Astrocyte of the spinal cord (primary cell): ENCODE measurements around the gene MON2.
A peak's percentile ranks its signal among the peaks of the same experiment; 100 is the strongest.
"Not testable (repeated sequence)": the region's sequence is repeated elsewhere in the genome, so short reads cannot be mapped to it uniquely, and the experiment has no call there.

Experiments used
- DNase-seq: peaks from one replicate; pipeline ENCODE4 v3.0.0; 2011; ENCODE audit warnings: low read depth, low spot score
- H3K4me3 ChIP-seq: 2 replicates; pipeline ENCODE4 v1.5.1; 2011; ENCODE audit warnings: low read depth, mild to moderate bottlenecking, low read length, moderate library complexity
- CTCF ChIP-seq: IDR thresholded peaks from 2 replicates; pipeline ENCODE4 v1.5.1; 2012; ENCODE audit warnings: low read depth, mild to moderate bottlenecking, low read length, inconsistent platforms
- in situ Hi-C: cut with HindIII; loops from 2 replicates; pipeline ENCODE4 v1.10.0; 2017; ENCODE audit warnings: low sequenced_read_pairs

The MON2 gene

GRCh38 chr12:62552906-62553556 lies 86.4 kb downstream of the MON2 start:
- TF ChIP-seq CTCF = no peak
- H3K4me3 ChIP-seq = no peak overlapping the region
- in situ Hi-C loops = no loop called here
- no peak for DNase-seq

- in situ Hi-C loops, H3K4me3 ChIP-seq, DNase-seq: not testable (repeated sequence)
These were observed 92.7 kb downstream of the MON2 start for GRCh38 chr12:62559366-62559765.

GRCh38 chr12:62562846-62563245 lies 96.2 kb downstream of the MON2 start:
- no peak for TF ChIP-seq CTCF
- in situ Hi-C loops = no loop called here
- peak; percentile 21 for DNase-seq
- H3K4me3 ChIP-seq = no peak overlapping the region

GRCh38 chr12:62575036-62575435 lies 108.4 kb downstream of the MON2 start:
- DNase-seq = no peak
- no peak for TF ChIP-seq CTCF
- no peak overlapping the region for H3K4me3 ChIP-seq
- in situ Hi-C loops = no loop called here

GRCh38 chr12:62576503-62576902 lies 109.9 kb downstream of the MON2 start:
- TF ChIP-seq CTCF = no peak
- no peak overlapping the region for H3K4me3 ChIP-seq
- no peak for DNase-seq
- in situ Hi-C loops = no loop called here

- no peak overlapping the region for H3K4me3 ChIP-seq
- no peak for TF ChIP-seq CTCF
- no peak for DNase-seq
- in situ Hi-C loops = no loop called here
These were observed 112.1 kb downstream of the MON2 start for GRCh38 chr12:62578726-62579125.

GRCh38 chr12:62581288-62582064 lies 114.8 kb downstream of the MON2 start:
- no peak overlapping the region for H3K4me3 ChIP-seq
- peak; percentile 62 for TF ChIP-seq CTCF
- in situ Hi-C loops = no loop called here
- peak; percentile 72 for DNase-seq
